HG02642 (cell line): ENCODE data around the gene ARMH3.

ENCODE experiments used
- ATAC-seq: cut with Tn5 transposase; IDR thresholded peaks from one replicate; pipeline ENCODE4 v1.9.1; 2021; ENCODE audit warnings: mild to moderate bottlenecking; ENCODE audit not compliant: unreplicated experiment, poor library complexity

ARMH3 gene

DNA sequence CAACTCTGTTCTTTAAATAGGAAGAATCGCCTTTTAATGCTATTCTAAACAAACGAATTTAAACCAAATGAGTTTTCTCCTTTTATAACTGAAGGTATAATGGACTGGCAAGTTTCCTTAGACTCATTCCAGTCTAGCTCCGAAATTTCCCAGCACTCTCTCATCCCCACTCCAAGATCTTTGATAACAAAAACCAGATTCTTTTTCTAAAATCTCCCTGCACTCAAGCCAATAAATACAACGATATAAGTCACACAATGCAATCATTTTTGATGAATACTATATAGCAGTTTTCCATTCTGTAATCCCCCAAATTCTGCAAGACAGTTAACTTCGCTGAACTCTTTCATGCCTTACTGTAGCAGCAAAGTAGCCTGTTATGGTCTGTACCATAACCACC lies 239.6 kb downstream of the ARMH3 start:
- no peak for ATAC-seq

DNA sequence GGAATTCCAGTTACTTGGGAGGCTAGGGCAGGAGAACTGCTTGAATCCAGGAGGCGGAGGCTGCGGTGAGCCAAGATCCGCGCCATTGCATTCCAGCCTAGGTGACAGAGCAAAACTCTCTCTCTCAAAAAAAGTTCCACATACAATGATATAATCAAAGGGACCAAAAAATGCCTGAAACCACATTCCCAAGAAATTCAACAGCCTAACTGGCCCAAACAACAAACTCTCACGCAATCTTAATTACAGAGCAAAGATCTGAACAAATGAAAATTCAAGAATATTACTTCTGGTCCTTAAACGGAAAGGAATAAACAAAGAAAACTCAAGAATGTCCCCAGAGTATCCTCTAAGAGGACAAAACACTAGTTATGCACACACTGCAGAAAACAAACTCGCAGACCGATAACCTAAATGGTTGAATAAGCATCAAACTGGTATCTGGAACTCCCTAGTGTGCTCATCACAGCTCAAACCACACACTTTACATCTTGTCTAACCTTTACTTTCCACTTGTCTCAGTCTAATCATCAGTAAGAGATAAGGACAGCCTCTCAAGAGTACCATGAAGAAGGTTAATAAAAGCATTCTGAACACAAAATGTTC lies 241.4 kb downstream of the ARMH3 start:
- no peak for ATAC-seq

DNA sequence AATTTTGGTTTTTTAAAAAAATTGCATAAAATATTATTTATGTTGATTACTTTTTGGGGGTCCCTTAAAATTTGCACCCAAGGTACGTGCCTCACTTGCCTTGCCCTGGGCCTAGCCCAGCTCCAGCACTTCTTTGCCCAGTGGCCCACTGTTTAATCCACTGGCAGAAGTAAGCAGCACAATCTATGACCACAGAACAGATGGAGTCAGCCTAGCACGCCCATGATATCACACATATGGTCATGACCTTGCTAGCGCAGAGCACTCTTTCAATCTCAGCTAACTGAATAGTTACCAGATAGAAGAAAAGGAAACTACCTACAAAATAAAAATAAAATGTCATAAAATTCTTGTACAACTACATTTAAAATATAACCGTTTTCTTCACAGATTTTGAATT lies 243.4 kb downstream of the ARMH3 start:
- no peak for ATAC-seq

DNA sequence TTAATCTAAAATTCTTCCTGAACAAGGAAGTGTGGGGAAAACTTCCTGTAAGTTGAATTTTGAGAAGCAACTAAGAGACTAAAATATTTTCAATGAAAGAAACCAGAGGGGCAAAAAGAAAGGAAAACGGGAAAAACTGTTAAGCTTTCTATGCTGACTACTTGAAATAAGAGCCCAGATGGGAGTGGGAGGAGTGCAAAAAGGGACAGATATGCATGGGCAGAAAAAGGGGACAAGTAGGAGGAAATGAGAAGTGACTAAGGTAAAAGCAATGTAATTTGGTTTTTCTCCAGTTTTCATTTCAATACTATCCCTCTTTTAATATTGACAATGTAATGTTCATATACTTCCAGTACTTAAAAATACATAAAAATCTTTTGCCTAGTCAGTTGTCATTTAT lies 248.8 kb downstream of the ARMH3 start:
- no peak for ATAC-seq

DNA sequence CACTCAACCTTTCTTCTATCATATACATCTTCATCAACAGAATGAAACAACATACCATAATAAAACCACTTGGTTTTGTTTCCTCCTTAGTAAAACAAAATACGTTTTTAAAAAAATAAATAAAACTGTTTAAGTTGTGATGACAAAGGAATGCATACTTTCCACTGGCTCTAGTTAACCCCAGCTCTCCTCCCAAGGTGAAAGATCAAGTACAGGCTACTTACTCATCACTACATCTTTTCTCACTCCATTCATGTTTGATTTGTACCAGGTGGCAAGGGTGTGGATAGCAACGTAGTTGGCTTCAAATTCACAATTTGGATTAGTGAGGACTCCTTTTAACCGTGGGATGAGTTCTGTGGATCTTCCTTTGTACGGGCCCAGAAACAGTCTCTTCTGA lies 252.5 kb downstream of the ARMH3 start:
- no peak for ATAC-seq

DNA sequence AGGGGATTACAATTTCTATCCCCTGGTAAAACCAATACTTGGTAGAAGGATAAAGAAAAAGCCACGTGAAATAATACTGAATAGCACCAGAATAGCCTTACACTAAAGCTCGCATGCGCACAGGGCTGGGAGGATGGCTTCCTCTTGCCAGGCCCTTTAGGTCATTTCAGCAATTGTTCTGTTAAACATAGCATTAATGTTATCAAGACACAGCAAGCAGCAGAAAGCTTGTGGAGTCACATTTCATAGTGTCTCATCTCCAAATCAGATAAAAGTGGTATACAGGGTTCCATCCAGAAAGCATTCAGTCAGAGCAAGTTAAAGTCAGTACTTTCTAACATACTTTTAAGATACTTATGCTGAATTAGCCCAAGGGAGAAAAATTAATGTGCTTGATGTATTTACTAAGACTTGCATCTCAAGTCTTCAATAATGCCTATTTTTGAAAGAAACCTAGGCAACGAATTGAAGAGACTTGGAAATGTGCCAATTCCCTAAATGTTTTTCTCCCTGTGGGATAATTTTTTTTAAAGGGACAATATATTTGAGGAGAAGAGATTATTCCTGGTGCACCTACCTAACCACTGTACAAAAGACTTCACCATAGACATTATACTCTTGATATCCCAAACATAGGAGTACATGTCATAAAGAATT lies 258.4 kb downstream of the ARMH3 start:
- ATAC-seq: no peak
